GM08714 (cell line): ENCODE results near the gene CHD2.
"Not testable (repeated sequence)": the region's sequence is repeated elsewhere in the genome, so short reads cannot be mapped to it uniquely, and the experiment has no call there.

ENCODE experiments used
- H3K4me3 ChIP-seq: fragments of 200-500 bp; sonication (Bioruptor generic); 2 replicates; pipeline ENCODE4 v1.5.1; 2014; ENCODE audit warnings: mild to moderate bottlenecking, low read length, inconsistent platforms
- ZNF274 ChIP-seq: IDR thresholded peaks from 2 replicates; pipeline ENCODE4 v1.6.1; 2012; ENCODE audit warnings: mild to moderate bottlenecking, low read depth, low read length

CHD2 gene

DNA sequence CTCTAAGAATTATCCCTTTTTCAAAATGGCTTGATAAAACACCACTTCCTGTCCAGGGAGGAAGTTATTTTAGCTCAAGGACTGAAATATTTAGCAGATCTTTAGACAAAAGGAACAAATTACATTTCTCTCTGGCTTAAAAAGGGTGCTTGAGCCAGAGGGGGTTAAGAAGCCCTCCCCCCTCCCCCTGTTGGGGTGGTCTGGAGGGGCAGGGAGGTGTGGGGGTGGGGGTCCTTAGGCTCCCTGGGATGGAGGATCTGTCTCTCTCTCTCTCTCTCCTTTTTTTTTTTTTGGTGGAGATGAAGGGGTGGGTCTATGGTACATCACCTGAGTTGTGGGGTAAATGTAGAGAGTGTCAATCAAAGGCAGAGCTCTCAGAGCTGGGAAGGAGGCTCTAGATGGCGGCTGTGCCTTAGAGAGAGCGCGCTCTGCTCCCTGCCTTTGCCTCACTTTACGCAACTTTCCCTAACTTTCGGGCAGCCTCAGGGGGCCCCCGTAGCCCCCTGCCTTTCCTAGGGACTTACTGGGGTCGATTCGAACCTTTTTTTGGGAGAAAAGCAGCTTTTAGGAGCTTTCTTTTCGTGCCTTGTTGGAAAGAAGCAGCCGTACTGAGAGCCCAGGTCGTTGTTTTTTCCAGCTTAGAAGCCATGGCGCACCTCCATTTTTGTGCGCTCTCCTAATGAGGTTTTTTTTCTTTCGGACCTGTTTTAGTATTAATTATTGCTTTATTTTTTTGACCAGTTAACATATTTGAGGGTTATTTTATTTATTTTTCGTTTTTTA lies at the start of gene CHD2:
Gene CHD2 (plus strand): TSS at position 377 of the 783 bp plus-strand sequence. CDS start 914 bp downstream, outside the sequence.
- no peak for TF ChIP-seq ZNF274
- peak within 1 kb of the TSS; percentile 99 for H3K4me3 ChIP-seq

DNA sequence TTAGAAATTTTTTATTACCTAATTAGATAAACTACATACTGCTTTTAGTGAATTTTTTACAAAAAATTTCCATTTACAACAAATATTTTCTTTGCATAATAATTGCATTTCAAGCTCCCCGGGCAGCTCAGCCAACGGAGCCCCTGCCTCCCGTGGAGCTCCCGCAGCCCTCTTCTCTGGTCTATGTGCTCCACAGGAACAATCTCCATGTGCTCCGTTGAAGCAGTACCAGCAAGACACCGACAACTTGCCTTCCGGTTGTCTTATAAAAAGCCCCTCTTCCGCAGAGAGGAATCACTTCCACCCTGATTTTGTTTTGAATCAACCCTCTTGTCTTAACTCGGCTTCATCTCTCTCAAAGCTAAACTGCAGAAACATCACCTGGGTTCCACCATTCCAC lies 46.9 kb upstream of the CHD2 start:
- no peak for TF ChIP-seq ZNF274
- H3K4me3 ChIP-seq, result no peak overlapping the region

DNA sequence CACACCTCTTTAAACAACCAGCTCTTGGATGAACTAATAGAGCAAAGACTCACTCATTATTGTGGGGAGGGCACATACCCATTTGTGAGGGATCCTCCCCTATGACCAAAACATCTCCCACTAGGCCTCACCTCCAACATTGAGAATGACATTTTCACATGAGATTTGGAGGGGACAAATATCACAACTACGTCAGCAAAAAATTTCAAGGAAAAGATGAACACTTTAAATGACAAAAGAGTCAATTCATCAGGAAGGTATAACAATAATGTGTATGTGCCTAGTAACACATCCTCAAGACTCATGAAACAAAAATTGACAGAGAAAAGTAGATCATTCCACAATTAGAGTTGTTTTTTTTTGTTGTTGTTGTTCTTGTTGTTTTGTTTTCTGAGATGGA lies 38.4 kb upstream of the CHD2 start:
- no peak overlapping the region for H3K4me3 ChIP-seq
- TF ChIP-seq ZNF274, result no peak

DNA sequence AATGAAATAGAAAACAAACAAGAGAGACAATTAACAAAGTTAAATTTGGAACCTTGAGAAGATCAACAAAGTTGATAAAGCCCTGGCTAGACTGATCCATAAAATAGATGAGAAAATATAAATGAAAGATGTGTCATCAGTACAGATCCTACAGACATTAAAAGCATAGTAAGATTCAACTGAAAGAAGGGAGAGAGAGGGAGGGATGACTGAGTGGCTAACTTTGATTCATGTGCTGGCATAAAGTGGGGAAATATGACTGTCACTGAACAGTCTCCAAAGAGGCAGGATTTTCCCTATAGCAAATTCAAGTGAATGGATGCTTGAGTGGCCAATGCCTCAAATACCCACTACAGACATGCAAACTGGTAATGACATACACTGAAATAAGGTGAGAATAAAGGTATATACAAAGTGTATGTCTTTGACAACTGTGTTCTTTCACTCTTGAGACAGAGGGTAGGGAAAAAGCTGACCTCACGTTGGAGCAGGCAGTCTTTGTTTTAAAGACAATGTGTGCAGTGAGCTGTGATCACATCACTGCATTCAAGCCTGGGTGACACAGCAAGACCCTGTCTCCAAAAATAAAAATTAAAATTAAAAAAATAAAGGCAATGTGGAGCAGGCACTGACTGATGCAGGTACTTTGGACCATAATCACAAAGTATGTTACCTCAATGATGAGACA lies 35.9 kb upstream of the CHD2 start:
- H3K4me3 ChIP-seq, result no peak overlapping the region
- TF ChIP-seq ZNF274, result no peak

DNA sequence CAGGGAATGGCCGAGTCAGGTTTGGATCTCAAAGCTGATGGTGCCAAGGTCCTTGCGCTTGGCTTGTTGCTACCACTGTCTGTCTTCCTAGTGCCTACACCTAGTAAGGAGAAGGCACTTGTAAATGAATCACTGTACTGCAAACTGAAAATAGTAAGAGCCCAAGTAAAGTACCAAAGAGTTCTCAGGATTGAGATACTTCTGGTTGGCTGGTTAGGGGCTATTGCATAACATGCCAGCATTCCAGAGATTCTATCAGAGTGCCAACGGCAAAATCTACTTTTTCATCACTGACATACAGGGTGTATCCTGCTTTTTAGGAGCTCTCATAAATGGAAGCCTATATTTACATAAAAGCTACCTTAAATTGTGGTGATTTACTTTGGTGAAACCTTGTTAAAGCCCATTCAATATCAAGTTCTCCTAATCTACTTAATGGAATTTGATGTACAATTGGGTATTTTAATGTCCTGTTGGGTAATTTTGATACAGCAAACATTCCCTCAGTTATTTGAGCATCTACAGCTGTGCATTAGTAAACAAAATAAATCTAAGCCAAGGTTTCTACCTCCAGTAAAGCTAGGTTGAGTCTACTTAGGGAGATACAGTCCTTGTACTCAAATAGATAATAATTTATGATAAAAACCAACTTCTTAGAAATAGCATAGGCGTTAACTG lies 30.7 kb upstream of the CHD2 start:
- H3K4me3 ChIP-seq, result no peak overlapping the region

DNA sequence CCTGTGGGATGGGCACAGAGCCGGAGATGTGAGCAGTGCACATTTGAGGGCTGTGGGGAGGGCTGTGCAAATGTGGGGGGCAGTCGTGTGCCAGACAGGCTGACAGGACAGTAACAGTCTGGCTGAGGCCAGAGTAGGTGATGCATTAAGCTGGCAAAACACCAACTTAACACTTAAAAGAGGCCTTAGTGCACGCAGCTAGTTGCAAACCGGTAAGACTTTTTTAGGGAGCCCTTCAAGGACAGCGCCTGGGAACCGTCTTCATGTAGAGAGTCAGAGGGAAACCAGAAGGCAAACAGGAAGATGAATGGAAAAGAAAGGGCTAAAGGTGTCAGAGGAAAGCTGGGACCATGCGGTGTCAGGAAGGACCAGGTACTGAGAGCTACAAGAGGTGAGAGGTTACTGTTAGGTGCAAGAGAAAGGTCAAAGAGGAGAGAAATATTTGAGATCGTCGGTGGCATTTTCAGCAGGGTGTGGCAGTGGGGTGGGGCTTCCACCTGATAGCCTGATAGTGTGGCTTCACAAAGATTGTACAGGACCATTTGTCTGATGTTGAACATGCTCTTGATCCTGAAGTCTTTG lies 30.0 kb upstream of the CHD2 start:
- TF ChIP-seq ZNF274, result no peak
- H3K4me3 ChIP-seq, result no peak overlapping the region

More for the DNA sequence above, 30.7 kb upstream of the CHD2 start:
- TF ChIP-seq ZNF274, result no peak

DNA sequence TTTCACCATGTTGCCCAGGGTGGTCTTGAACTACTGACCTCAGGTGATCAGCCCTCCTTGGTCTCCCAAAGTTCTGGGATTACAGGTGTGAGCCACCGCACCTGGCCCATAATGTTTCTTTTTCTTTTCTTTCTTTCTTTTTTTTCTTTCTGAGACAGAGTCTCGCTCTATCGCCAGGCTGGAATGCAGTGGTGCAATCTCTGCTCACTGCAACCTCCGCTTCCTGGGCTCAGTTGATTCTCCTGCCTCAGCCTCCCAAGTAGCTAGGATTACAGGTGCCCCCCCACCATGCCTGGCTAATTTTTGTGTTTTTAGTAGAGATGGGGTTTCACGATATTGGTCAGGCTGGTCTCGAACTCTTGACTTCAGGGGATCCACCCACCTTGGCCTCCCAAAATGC lies 27.2 kb upstream of the CHD2 start:
- H3K4me3 ChIP-seq, result not testable (repeated sequence)

DNA sequence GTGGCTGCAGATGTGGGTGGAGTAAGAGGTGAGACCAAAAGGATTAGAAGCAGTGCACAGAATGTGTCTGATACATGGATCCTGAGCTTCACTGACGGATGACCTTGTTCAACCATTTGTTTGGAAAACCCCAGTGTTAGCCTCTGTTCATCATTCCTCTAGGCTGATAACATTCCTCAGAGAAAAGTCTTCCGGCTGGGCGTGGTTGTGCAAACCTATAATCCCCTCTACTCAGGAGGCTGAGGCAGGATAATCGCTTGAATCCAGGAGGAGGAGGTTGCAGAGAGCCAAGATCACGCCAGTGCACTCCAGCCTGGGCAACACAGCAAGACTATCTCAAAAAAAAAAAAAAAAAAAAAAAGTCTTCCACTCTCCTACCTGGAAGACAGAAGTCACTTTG lies 23.1 kb upstream of the CHD2 start:
- no peak overlapping the region for H3K4me3 ChIP-seq
- no peak for TF ChIP-seq ZNF274

DNA sequence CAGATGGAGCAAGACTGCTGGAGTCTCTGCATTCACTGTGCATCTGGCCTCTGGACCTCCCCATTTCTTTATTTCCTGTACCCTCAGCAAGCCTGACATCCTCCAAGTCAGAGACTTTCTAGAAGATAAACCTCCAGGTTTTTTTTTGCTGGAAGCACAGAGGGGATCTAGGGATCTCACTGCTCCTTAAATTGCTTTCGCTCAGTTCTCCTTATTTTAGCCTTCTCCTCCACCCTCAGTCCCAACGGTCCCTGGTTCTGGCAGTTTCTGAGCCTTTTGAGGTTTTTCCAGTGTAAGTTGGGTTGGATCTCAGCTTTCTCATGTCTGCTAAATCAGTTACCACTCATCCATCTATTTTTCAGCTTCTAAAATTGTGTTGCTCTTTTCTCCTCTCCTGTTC lies 22.7 kb upstream of the CHD2 start:
- no peak for TF ChIP-seq ZNF274
- no peak overlapping the region for H3K4me3 ChIP-seq

DNA sequence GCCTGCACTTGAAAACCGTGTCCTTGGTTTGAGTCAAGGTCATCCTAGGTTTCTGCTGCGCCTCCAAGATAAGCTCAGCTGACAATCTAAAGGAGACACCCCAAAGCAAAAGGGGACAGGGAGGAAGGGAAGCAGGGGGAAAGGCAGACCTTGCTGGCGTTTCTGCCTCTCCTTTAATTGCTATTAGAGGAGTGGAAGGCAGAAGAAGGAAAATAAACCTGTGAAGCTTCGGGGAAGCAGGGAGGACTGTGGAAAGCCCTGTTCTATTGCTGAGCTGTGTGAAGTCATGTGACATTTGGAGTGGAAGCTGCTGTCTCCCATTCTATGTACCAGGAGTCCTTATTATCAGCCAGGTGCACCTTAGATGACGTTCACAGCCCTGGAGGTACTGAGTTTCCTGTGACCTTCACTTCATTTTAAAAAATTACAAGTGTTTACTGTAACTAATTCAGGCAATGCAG lies 21.5 kb upstream of the CHD2 start:
- TF ChIP-seq ZNF274, result no peak
- H3K4me3 ChIP-seq, result no peak overlapping the region

DNA sequence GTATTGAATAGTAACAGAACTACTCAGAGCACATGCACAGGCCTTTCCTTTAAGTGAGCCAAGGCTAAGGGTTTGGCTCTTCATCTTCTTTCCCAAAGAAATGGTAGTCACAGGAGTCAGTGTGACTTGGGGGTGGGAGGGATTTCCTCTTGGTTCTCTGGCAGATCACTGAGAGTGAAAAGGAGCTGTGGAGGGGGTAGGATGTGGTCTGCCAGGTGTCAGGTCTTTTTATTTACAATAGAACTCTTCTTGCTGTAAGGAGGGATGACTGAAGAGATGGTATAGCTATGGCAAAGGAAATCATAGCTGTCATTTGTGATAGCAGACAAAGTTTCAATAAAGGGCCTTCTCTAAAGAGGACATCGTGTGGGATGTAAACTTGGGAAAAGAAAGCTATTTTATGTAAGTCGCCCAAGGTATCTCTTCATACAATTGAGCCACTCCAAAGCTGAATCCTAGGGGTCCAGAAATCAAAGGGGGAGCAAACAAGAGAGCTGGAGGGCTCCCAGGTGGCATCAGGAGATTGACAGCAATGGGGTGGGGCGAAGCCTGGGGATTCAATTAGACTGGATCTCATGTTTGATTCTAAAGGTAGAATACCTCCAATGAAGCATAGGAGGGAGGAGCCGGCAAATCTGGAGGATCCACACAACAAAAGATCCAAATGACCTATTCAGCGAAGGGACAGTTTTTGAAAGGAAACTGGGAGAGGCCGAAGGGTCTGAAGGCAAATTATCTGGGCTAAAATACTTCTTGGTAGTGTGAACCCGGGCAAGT lies 20.0 kb upstream of the CHD2 start:
- H3K4me3 ChIP-seq, result no peak overlapping the region
- TF ChIP-seq ZNF274, result no peak

DNA sequence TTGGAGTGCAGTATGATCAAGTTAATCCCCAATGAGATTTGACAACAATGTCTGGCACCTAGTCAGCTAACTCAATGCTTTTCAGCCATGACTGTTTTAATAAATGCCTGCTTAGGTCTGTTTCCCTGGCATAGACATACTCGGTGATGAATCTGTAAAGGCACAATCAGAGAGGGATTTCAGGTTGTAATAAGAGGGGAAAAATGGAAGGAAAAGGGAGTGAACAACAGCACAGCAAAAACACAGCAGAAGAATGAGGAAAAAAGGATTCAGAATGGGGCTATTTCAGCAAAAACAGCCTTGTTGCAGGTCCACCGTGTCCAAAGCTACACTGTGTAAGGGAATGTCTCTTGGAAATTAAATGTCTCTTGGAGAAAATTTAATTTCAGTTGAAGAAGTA lies 19.3 kb upstream of the CHD2 start:
- H3K4me3 ChIP-seq, result 0 out of 2 replicates have a peak overlapping the region, but pooled peaks have one; percentile 52
- TF ChIP-seq ZNF274, result no peak

DNA sequence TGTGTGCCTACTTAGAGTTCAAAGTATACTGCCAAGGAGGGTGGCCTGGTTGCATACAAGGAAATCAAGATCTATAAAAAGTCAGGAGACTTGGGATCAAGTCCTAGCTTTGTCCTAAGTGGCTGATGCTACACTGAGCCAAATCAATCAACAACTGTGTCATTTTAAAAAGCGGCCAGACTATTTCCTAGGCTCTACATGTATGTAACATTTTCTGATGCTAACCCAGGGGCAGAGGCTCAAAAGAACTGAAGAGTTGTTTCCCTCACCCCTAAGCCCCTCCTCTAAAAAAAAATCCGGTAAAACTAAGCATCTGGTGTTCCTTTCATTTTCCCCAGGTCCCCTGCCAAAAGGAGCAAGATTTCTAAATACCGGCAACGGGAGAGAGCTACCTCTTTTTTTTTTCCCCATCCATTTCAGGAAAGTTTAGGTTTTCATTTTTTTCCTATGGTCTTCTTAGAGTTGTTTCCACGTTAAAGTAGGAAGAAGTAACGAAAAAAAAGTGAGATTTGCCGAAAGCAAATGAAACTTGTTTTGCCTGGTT lies 18.8 kb upstream of the CHD2 start:
- TF ChIP-seq ZNF274, result no peak
- H3K4me3 ChIP-seq, result peak overlapping the region; percentile 52; the same call in 1 of the 2 replicates
